Common myeloid progenitor, CD34-positive (primary cell): ENCODE data around the gene UBE2B.

Experiments
- CTCF ChIA-PET: fragments of 350-600 bp; sonication (Branson Sonifier 250); formaldehyde crosslinking; loops from one replicate; lab custom pipeline; 2021; ENCODE audit warnings: antibody characterized with exemption; lab: Charles Lee
- POLR2A ChIA-PET: fragments of 350-600 bp; sonication (Branson Sonifier 250); formaldehyde crosslinking; loops from one replicate; lab custom pipeline; 2021; ENCODE audit warnings: antibody characterized with exemption; lab: Charles Lee
- DNase-seq, 3 donors: peaks; one replicate each; pipeline versions ENCODE4 v3.0.0 to v3.0.0-alpha.2; 2013
- H3K27ac ChIP-seq, 2 experiments: 1 replicate in 1 of 2; 2 replicates in 1 of 2; pipeline ENCODE4 v1.7.0; 2013; ENCODE audit warnings: inconsistent platforms in 2 of 2, low read length in 2 of 2, mild to moderate bottlenecking in 2 of 2, low read depth in 1 of 2, moderate library complexity in 1 of 2; ENCODE audit not compliant: severe bottlenecking in 2 of 2, insufficient read depth in 1 of 2, poor library complexity in 1 of 2
- H3K27me3 ChIP-seq, 5 experiments: replicated peaks in 2 of 5; 1 replicate in 3 of 5; 2 replicates in 2 of 5; pipeline versions ENCODE4 v1.6.1 to v1.7.0; 2013; ENCODE audit warnings: low read length in 4 of 5, mild to moderate bottlenecking in 2 of 5, moderate library complexity in 2 of 5, inconsistent platforms in 1 of 5; ENCODE audit not compliant: insufficient read depth in 5 of 5, control insufficient read depth in 4 of 5
- H3K36me3 ChIP-seq, 4 experiments: 1 replicate in 2 of 4; 2 replicates in 2 of 4; pipeline versions ENCODE4 v1.6.1 to v1.7.0; 2013; ENCODE audit warnings: low read length in 3 of 4, control low read depth in 1 of 4, mild to moderate bottlenecking in 1 of 4; ENCODE audit not compliant: control insufficient read depth in 4 of 4, insufficient read depth in 4 of 4
- H3K4me1 ChIP-seq, 4 experiments: 1 replicate in 3 of 4; 2 replicates in 1 of 4; pipeline versions ENCODE4 v1.6.1 to v1.7.1; 2013; ENCODE audit warnings: low read length in 3 of 4, mild to moderate bottlenecking in 3 of 4, control low read depth in 1 of 4, inconsistent platforms in 1 of 4, moderate library complexity in 1 of 4; ENCODE audit not compliant: control insufficient read depth in 4 of 4, insufficient read depth in 4 of 4; ENCODE audit errors: control extremely low read depth in 1 of 4
- H3K4me3 ChIP-seq, 7 experiments: 1 replicate in 4 of 7; 2 replicates in 3 of 7; pipeline versions ENCODE4 v1.5.1 to v1.7.0; 2013; ENCODE audit warnings: mild to moderate bottlenecking in 7 of 7, low read length in 6 of 7, moderate library complexity in 6 of 7, inconsistent platforms in 2 of 7, low read depth in 2 of 7, control low read depth in 1 of 7; ENCODE audit not compliant: insufficient read depth in 4 of 7, control insufficient read depth in 1 of 7; ENCODE audit errors: extremely low read depth in 1 of 7
- H3K9me3 ChIP-seq, 5 experiments: 1 replicate in 4 of 5; 2 replicates in 1 of 5; pipeline versions ENCODE4 v1.6.1 to v1.7.1; 2013; ENCODE audit warnings: low read length in 4 of 5, mild to moderate bottlenecking in 2 of 5, inconsistent platforms in 1 of 5, low read depth in 1 of 5, moderate library complexity in 1 of 5; ENCODE audit not compliant: control insufficient read depth in 4 of 5, insufficient read depth in 2 of 5; ENCODE audit errors: control extremely low read depth in 1 of 5
- WGBS: methylation state at CpG from one replicate; pipeline ENCODE4 v1.1.5; 2013; ENCODE audit not compliant: insufficient coverage; 5-methylcytosine and 5-hydroxymethylcytosine counted together

UBE2B gene

GRCh38 chr5:134422791-134423365, 51.5 kb downstream of the UBE2B start:
- WGBS = 100% methylated on average over 2 of the region's 7 CpGs
- POLR2A ChIA-PET = no interaction called here
- H3K9me3 ChIP-seq = no peaks in the 10 kb centered on the region
- CTCF ChIA-PET = no interaction called here
- H3K4me3 ChIP-seq = no peak overlapping the region
- H3K36me3 ChIP-seq = no peaks in the 10 kb centered on the region
- no peaks in the 10 kb centered on the region for H3K27me3 ChIP-seq
- no peak overlapping the region for H3K27ac ChIP-seq
- DNase-seq = no peak
- H3K4me1 ChIP-seq = no peaks in the 10 kb centered on the region

GRCh38 chr5:134423376-134423775, 52.0 kb downstream of the UBE2B start:
- CTCF ChIA-PET = no interaction called here
- no CpG with 5 or more reads among the region's 2 CpGs for WGBS

GRCh38 chr5:134426361-134426760, 55.0 kb downstream of the UBE2B start:
- no peaks in the 10 kb centered on the region for H3K4me1 ChIP-seq
- H3K36me3 ChIP-seq = no peaks in the 10 kb centered on the region
- no peaks in the 10 kb centered on the region for H3K27me3 ChIP-seq
- ChIA-PET CTCF (interaction anchor here (5.1 kb wide), 1 partner anchor 13 kb away, joined by 32 read pairs; the partner anchor contains the start of gene CDKN2AIPNL), POLR2A (no interaction called here)
- 93% methylated on average over 4 of the region's 7 CpGs for WGBS
- no peak overlapping the region for H3K4me3 ChIP-seq
- no peak for DNase-seq
- H3K9me3 ChIP-seq = no peaks in the 10 kb centered on the region
- H3K27ac ChIP-seq = no peak overlapping the region

More at GRCh38 chr5:134423376-134423775, 52.0 kb downstream of the UBE2B start:
- Histone ChIP-seq H3K27ac (no peak overlapping the region), H3K27me3 (no peaks in the 10 kb centered on the region), H3K4me1 (no peaks in the 10 kb centered on the region), H3K9me3 (no peaks in the 10 kb centered on the region), H3K36me3 (no peaks in the 10 kb centered on the region), H3K4me3 (no peak overlapping the region)
- POLR2A ChIA-PET = no interaction called here
- no peak for DNase-seq

- 75% methylated on average over 2 of the region's 9 CpGs for WGBS
- Histone ChIP-seq H3K27me3 (no peaks in the 10 kb centered on the region), H3K4me1 (no peaks in the 10 kb centered on the region), H3K9me3 (no peaks in the 10 kb centered on the region), H3K36me3 (no peaks in the 10 kb centered on the region), H3K4me3 (no peak overlapping the region), H3K27ac (no peak overlapping the region)
- ChIA-PET POLR2A (interaction anchor here (0.8 to 1.0 kb wide), 2 partner anchors 9 to 19 kb away, joined by 3 to 4 read pairs; no protein-coding TSS in a partner anchor), CTCF (interaction anchor here (0.9 to 5.1 kb wide), 4 partner anchors 9 to 47 kb away, joined by 3 to 32 read pairs (median 4); partner anchors contain the start of gene CDKN2AIPNL)
- no peak for DNase-seq
These were observed 56.2 kb downstream of the UBE2B start for GRCh38 chr5:134427540-134428041.

- H3K4me1 ChIP-seq = no peaks in the 10 kb centered on the region
- H3K9me3 ChIP-seq = no peaks in the 10 kb centered on the region
- ChIA-PET CTCF (interaction anchor here (2.6 to 5.1 kb wide), 2 partner anchors 17 to 73 kb away, joined by 6 to 32 read pairs; partner anchors contain the start of gene CDKN2AIPNL), POLR2A (no interaction called here)
- no peaks in the 10 kb centered on the region for H3K27me3 ChIP-seq
- H3K4me3 ChIP-seq = no peak overlapping the region
- DNase-seq = no peak
- H3K36me3 ChIP-seq = no peaks in the 10 kb centered on the region
- H3K27ac ChIP-seq = no peak overlapping the region
- 100% methylated on average over 1 of the region's 5 CpGs for WGBS
These were observed 58.7 kb downstream of the UBE2B start for GRCh38 chr5:134430001-134430569.

- Histone ChIP-seq H3K27me3 (no peaks in the 10 kb centered on the region), H3K4me1 (peaks cover under 1 to 14% (median 12%) of the 10 kb centered on the region in 4 experiments), H3K36me3 (no peaks in the 10 kb centered on the region), H3K9me3 (no peaks in the 10 kb centered on the region), H3K4me3 (no peak overlapping the region), H3K27ac (no peak overlapping the region)
- POLR2A ChIA-PET = no interaction called here
- WGBS = no CpG with 5 or more reads among the region's 4 CpGs
- CTCF ChIA-PET = no interaction called here
- no peak for DNase-seq
These were observed 60.8 kb downstream of the UBE2B start for GRCh38 chr5:134432174-134432573.
